ENCODE measurements around the gene DBP.

Gene DBP

DNA sequence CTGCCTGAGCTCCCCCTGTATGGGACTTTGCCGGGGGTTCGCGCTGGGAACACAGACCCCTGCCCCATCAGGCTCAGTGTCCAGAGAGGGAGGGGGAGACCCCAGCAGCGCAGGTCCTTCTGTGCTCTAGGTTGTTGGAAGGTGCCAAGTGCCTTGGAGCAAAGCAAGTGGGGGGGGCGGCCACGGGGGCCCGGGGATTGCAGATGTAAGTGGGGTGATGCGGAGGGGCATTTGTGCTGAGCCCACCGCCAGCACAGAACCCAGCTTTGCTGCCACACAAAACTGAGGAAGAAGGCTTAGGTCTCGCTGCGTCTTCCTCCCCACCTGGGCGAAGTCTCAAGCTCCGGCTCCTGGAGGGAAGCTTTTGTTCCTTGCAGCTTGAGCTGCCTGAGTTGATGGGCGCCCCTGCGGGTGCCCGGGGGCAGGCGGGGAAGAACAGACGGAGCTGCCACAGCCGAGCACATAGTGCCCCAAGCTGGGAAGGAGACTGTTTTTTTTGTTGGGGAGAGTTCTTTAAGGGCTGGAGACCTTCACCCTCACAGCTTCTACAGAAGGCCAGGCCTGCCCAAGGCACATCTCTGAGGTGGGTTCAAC lies 37.1 kb upstream of the DBP start:
- TF ChIP-seq, protein P1, sequence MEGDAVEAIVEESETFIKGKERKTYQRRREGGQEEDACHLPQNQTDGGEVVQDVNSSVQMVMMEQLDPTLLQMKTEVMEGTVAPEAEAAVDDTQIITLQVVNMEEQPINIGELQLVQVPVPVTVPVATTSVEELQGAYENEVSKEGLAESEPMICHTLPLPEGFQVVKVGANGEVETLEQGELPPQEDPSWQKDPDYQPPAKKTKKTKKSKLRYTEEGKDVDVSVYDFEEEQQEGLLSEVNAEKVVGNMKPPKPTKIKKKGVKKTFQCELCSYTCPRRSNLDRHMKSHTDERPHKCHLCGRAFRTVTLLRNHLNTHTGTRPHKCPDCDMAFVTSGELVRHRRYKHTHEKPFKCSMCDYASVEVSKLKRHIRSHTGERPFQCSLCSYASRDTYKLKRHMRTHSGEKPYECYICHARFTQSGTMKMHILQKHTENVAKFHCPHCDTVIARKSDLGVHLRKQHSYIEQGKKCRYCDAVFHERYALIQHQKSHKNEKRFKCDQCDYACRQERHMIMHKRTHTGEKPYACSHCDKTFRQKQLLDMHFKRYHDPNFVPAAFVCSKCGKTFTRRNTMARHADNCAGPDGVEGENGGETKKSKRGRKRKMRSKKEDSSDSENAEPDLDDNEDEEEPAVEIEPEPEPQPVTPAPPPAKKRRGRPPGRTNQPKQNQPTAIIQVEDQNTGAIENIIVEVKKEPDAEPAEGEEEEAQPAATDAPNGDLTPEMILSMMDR (IDR thresholded peaks at IDR 0.05; ENCODE audit: low read depth, low read length): no peak
- in situ Hi-C loops (cut with HindIII; ENCODE audit: low sequenced_read_pairs): no loop called here
- no peak overlapping the region for H3K4me3 ChIP-seq (ENCODE audit: low read depth, low read length)
- no peak for DNase-seq (ENCODE audit: low read depth, low spot score)

DNA sequence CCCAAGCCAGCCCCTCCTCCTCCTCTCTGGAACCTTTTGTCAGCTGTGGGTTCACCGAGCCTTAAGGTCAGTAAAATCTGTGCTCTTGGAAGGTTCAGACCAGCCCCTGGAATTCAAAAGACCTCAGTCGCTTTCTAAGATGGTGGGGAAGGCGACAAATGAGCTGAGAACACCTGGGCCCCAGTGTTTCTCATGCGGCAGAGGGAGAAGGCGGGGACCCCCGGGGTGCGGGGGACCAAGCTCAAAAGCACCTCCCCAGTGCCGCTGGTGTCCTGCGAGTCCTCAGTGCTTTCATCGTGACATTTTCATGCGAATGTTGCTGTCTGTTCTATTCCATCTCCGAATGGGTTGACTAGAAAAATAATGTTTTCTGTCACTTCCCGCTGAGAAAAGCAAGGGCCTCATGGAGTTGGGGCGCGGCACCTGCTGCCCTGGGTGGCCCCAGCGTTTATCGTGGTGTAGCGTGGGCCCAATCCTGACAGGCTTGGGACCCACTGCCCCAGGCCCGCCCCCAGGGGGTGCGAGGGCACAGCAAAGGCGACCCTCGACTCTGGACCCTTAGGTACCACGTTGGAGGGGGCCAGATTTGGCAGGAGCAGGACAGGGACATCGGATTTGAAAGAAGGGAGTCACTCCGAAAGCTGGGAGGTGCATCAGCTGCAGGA lies 36.4 kb upstream of the DBP start:
- H3K4me3 ChIP-seq (ENCODE audit: low read depth, low read length): no peak overlapping the region
- DNase-seq (ENCODE audit: low read depth, low spot score): no peak
- in situ Hi-C loops (cut with HindIII; ENCODE audit: low sequenced_read_pairs): no loop called here
- TF ChIP-seq, protein P1 (IDR thresholded peaks at IDR 0.05; ENCODE audit: low read depth, low read length): no peak

DNA sequence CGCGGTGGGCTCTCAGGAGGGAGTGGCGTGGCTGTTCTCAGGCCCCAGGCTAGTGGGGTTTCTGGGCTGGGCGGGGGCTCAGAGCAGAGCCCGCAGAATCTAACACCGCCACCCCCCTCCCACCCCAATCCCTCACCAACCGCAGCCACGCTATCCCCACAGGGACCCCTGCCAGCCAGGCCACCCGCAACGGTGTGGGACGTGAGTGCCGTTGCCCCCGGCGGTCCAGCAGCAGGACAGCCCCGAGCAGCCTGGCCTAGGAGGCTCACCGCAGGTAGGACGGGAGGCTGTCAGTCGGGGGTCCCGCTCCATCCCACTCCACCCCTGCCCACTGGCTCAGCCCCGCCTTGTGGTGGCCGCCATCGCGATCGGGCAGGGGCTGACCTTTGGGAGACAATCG lies 35.8 kb upstream of the DBP start, which contains the start of gene NTN5:
Gene NTN5 (minus strand): TSS at position 24 of the 400 bp plus-strand sequence. CDS start 2,031 bp downstream, outside the sequence.
- no peak within 1 kb of the TSS for H3K4me3 ChIP-seq (ENCODE audit: low read depth, low read length)
- no peak for DNase-seq (ENCODE audit: low read depth, low spot score)
- in situ Hi-C loops (cut with HindIII; ENCODE audit: low sequenced_read_pairs): no loop called here
- TF ChIP-seq, protein P1 (IDR thresholded peaks at IDR 0.05; ENCODE audit: low read depth, low read length): no peak

DNA sequence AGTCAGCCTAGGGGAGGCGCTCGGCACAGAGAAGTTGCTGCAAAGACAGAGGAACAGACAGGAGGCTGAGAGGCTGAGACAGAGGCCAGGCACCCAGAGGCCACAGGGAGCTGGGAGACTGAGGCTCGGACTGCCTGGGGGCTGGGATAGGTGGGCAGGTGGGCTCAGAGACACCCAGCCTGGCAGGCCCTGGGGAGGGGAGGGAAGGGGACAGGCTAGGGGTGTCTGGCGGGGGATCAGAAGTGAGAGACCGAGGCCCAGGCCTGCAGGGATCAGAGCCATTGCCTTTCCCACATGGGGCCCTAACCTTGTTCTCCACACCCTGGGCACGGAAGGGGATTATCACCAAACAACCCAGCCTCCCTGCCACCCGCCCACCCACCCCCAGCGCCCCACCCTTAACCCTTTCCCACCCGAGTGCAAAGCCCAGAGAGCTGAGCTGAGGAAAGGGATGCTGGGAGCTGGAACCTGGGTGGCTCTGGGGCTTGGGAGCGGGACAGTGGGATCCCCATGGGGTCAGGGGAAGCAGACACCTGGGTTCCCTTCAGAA lies 34.3 kb upstream of the DBP start:
- no peak overlapping the region for H3K4me3 ChIP-seq (ENCODE audit: low read depth, low read length)
- TF ChIP-seq, protein P1 (IDR thresholded peaks at IDR 0.05; ENCODE audit: low read depth, low read length): no peak
- DNase-seq (ENCODE audit: low read depth, low spot score): no peak
- in situ Hi-C loops (cut with HindIII; ENCODE audit: low sequenced_read_pairs): no loop called here

DNA sequence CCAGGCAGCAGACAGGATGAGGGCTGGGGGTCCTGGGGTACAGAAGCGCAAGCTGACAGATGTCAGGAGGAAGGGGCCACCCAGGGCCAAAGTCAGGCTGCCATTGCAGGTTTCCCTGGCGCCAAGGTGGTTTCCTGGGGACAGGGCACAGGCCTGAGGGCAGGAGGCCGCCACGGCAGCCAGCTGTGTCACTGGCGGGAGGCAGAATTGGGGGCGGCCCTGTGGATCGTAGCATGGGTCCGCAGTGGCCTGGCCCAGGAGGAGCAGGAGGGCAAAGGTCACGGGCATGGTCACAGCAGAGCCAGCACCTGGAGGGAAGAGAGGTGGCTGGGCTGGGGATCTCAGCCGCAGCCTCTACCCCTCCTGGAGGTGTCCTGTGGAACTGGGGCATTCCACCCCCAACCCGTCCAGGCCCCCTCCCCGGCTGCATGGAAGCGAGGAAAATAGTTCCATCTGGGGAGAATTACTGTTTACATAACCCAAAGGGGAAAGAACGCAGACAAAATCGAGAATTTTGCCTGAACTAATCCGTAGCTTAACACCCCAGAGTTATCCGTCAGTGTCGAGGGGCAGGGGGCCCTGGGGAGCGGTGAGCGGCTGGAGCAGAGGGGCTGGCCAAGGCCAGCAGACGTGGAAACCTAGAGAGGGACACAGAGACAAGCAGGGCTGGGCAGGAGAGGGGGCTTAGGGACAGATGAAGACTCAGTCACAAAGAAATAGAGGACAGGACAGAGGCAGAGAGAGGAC lies 33.7 kb upstream of the DBP start:
- TF ChIP-seq, protein P1 (IDR thresholded peaks at IDR 0.05; ENCODE audit: low read depth, low read length): no peak
- in situ Hi-C loops (cut with HindIII; ENCODE audit: low sequenced_read_pairs): no loop called here
- no peak for DNase-seq (ENCODE audit: low read depth, low spot score)
- H3K4me3 ChIP-seq (ENCODE audit: low read depth, low read length): no peak overlapping the region

DNA sequence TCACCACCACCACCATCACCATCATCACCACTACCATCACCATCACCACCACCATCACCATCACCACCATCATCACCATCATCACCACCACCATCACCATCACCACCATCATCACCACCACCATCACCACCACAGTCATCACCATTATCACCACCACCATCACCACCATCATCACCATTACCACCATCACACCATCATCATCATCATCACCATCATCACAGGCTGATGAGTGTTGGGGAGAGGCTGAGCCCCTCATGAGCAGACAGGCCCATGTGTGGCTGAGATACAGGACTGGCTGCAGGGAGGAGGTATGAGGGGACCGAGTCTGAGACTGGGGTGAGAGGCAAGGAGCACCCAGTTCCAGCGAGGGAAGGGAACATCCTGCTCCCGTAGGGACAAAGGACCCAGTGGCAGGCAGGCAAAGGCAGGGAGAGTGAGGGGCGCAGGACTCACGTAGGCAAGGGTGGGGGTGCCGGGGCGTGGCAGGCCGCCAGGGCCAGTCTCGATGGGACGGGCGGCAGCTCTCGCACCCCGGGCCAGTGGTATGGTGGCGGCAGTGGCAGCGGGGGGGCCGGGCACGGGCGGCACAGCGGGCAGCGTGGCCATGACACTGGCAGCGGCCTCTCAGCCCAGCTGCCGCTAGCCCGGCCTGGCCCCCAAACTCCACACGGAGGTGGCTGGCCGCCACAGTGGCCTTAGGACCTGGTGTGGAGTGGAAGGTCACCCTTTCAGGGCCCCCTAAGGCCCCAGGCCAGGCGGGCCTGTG lies 32.9 kb upstream of the DBP start:
- no peak overlapping the region for H3K4me3 ChIP-seq (ENCODE audit: low read depth, low read length)

More for the DNA sequence above, 32.9 kb upstream of the DBP start:
- DNase-seq (ENCODE audit: low read depth, low spot score): no peak
- TF ChIP-seq, protein P1 (IDR thresholded peaks at IDR 0.05; ENCODE audit: low read depth, low read length): no peak
- in situ Hi-C loops (cut with HindIII; ENCODE audit: low sequenced_read_pairs): no loop called here

Measured in astrocyte of the spinal cord (primary cell).